Caco-2 (cell line): Measurements from ENCODE around the gene FAXC. TPM values are rescaled to one million over a fixed set of nuclear protein-coding genes. Genes with fewer than 3 reads are reported as not detected.

ENCODE experiments used
- BruUV-seq: library from RNA; stranded (reverse); fragments of 400-500 nt; replicated peaks from 2 replicates; lab custom pipeline; 2021; lab: Mats Ljungman, UMichigan
- CTCF ChIA-PET: fragments of 300-600 bp; sonication (Branson Sonifier 250); formaldehyde crosslinking; loops from one replicate; lab custom pipeline; 2022; ENCODE audit warnings: antibody characterized with exemption; lab: Charles Lee
- POLR2A ChIA-PET: fragments of 300-600 bp; sonication (Branson Sonifier 250); formaldehyde crosslinking; loops from one replicate; lab custom pipeline; 2022; ENCODE audit warnings: antibody characterized with exemption; lab: Charles Lee
- DNase-seq, 2 experiments: peaks; one replicate each; pipeline versions ENCODE4 v3.0.0 to v3.0.0-alpha.2; 2020 to 2022
- H3K27me3 ChIP-seq: replicated peaks from 2 replicates; pipeline ENCODE4 v1.6.0; 2011; ENCODE audit warnings: low read length; ENCODE audit not compliant: control insufficient read depth, insufficient read depth
- H3K36me3 ChIP-seq: 2 replicates; pipeline ENCODE4 v1.5.1; 2011; ENCODE audit warnings: low read length; ENCODE audit not compliant: control insufficient read depth, insufficient read depth
- H3K4me1 ChIP-seq: fragments of 250-450 bp; sonication (Bioruptor Pico); 2 replicates; pipeline ENCODE4 v1.5.1; 2020; ENCODE audit warnings: mild to moderate bottlenecking
- H3K4me3 ChIP-seq: 2 replicates; pipeline ENCODE4 v1.5.1; 2011; ENCODE audit warnings: low read depth, mild to moderate bottlenecking, control low read depth, low read length
- H3K9me3 ChIP-seq: fragments of 250-450 bp; sonication (Bioruptor Pico); 2 replicates; pipeline ENCODE4 v1.5.1; 2020; ENCODE audit warnings: mild to moderate bottlenecking, moderate library complexity
- H3K27ac Mint-ChIP-seq: one replicate; pipeline ENCODE4 v1.8.0; 2022; ENCODE audit warnings: mixed read lengths; ENCODE audit not compliant: unreplicated experiment
- H3K27me3 Mint-ChIP-seq: one replicate; pipeline ENCODE4 v1.8.0; 2022; ENCODE audit warnings: mixed read lengths; ENCODE audit not compliant: insufficient read depth, unreplicated experiment
- H3K36me3 Mint-ChIP-seq: one replicate; pipeline ENCODE4 v1.8.0; 2022; ENCODE audit warnings: mild to moderate bottlenecking, mixed read lengths; ENCODE audit not compliant: insufficient read depth, unreplicated experiment
- H3K4me1 Mint-ChIP-seq: one replicate; pipeline ENCODE4 v1.8.0; 2022; ENCODE audit warnings: low read depth, mixed read lengths; ENCODE audit not compliant: unreplicated experiment
- H3K4me3 Mint-ChIP-seq: one replicate; pipeline ENCODE4 v1.8.0; 2022; ENCODE audit warnings: mild to moderate bottlenecking, moderate library complexity, mixed read lengths; ENCODE audit not compliant: unreplicated experiment
- H3K9me3 Mint-ChIP-seq: one replicate; pipeline ENCODE4 v1.8.0; 2022; ENCODE audit warnings: mixed read lengths; ENCODE audit not compliant: unreplicated experiment
- intact Hi-C: fragments of 100-400 bp; cut with micrococcal nuclease; formaldehyde crosslinking; loops from one replicate; pipeline ENCODE4 v1.10.0; 2022; ENCODE audit not compliant: unreplicated experiment
- total RNA-seq: library from RNA; stranded (reverse); gene quantifications from 2 replicates; pipeline ENCODE4 v1.2.3, GENCODE V29; 2022
- TF ChIP-seq, protein P1 (sequence below), 2 experiments: fragments of 200-600 bp in 1 of 2; IDR thresholded peaks; 1 replicate in 1 of 2; 2 replicates in 1 of 2; pipeline versions ENCODE4 v1.5.1 to v1.8.0; 2011 to 2022; ENCODE audit warnings: antibody characterized with exemption in 1 of 2, control low read depth in 1 of 2, inconsistent platforms in 1 of 2, low read depth in 1 of 2, low read length in 1 of 2, mild to moderate bottlenecking in 1 of 2, moderate library complexity in 1 of 2; ENCODE audit not compliant: insufficient read depth in 1 of 2, severe bottlenecking in 1 of 2, unreplicated experiment in 1 of 2

The FAXC gene
- total RNA-seq, 1 experiment from 2014 or later, result 0.16 TPM

DNA sequence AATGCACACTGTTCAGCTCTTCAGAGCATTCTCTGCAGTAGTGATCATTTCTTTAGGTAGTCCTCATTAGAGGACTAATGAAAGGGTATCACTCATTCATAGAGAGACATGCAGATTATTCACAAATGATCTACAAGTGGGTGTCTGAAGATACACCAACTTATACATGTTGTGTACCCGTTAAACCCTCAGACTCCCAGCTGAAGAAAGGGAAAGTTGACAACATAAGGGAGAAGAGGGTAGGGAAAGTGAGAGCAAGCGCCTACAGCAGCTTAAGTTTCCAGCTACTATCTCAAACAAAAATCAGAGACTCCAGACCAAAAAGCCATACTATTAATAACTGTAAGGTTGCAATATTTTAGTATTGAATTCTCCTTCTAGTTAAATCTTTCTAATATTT lies 37.1 kb downstream of the FAXC start:
- TF ChIP-seq, protein P1, sequence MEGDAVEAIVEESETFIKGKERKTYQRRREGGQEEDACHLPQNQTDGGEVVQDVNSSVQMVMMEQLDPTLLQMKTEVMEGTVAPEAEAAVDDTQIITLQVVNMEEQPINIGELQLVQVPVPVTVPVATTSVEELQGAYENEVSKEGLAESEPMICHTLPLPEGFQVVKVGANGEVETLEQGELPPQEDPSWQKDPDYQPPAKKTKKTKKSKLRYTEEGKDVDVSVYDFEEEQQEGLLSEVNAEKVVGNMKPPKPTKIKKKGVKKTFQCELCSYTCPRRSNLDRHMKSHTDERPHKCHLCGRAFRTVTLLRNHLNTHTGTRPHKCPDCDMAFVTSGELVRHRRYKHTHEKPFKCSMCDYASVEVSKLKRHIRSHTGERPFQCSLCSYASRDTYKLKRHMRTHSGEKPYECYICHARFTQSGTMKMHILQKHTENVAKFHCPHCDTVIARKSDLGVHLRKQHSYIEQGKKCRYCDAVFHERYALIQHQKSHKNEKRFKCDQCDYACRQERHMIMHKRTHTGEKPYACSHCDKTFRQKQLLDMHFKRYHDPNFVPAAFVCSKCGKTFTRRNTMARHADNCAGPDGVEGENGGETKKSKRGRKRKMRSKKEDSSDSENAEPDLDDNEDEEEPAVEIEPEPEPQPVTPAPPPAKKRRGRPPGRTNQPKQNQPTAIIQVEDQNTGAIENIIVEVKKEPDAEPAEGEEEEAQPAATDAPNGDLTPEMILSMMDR (IDR thresholded peaks at IDR 0.05; ENCODE audit: insufficient read depth in 1 of 2, low read depth in 1 of 2, low read length in 1 of 2, severe bottlenecking in 1 of 2, unreplicated experiment in 1 of 2), result no peak
- no peak overlapping the region for H3K4me3 Mint-ChIP-seq
- H3K4me1 Mint-ChIP-seq, result no peaks in the 10 kb centered on the region
- H3K9me3 Mint-ChIP-seq, result no peaks in the 10 kb centered on the region
- no peak overlapping the region for H3K27ac Mint-ChIP-seq
- H3K36me3 Mint-ChIP-seq, result no peaks in the 10 kb centered on the region
- no peak for DNase-seq
- peaks cover 11% of the 10 kb centered on the region for H3K27me3 Mint-ChIP-seq
- Histone ChIP-seq H3K36me3 (no peaks in the 10 kb centered on the region), H3K4me1 (no peaks in the 10 kb centered on the region), H3K9me3 (no peaks in the 10 kb centered on the region), H3K4me3 (no peak overlapping the region), H3K27me3 (no peaks in the 10 kb centered on the region)
- POLR2A ChIA-PET, result no interaction called here
- intact Hi-C loops, result no loop called here
- BruUV-seq, result no TSS peak
- CTCF ChIA-PET, result no interaction called here

DNA sequence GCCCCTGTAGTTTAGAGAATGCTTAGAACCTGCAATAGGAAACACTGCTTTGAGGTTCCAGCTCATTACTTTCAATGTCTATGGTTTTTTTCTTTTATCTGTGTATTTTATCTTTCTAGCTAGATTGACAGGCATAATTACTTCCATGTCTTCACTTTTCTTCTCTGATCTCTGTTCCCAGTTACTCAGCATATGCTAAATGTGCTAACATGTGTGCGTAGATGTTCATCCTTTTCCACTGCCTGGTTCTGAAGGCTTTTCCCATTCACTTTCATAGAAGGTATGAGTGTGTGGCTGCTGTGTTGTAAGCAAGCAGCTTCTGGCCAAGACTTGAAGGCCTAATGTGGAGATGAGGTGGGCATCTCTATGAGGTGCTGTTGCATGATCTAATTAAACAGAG lies 38.9 kb downstream of the FAXC start:
- BruUV-seq, result no TSS peak
- no peaks in the 10 kb centered on the region for H3K36me3 Mint-ChIP-seq
- no peaks in the 10 kb centered on the region for H3K27me3 ChIP-seq
- ChIA-PET CTCF (no interaction called here), POLR2A (no interaction called here)
- intact Hi-C loops, result no loop called here
- no peaks in the 10 kb centered on the region for H3K9me3 ChIP-seq
- H3K36me3 ChIP-seq, result no peaks in the 10 kb centered on the region
- H3K4me1 Mint-ChIP-seq, result no peaks in the 10 kb centered on the region
- H3K4me3 ChIP-seq, result no peak overlapping the region
- DNase-seq, result no peak
- H3K27me3 Mint-ChIP-seq, result peaks cover 22% of the 10 kb centered on the region
- H3K9me3 Mint-ChIP-seq, result no peaks in the 10 kb centered on the region
- H3K27ac Mint-ChIP-seq, result no peak overlapping the region
- no peaks in the 10 kb centered on the region for H3K4me1 ChIP-seq
- TF ChIP-seq, protein P1 (IDR thresholded peaks at IDR 0.05; ENCODE audit: insufficient read depth in 1 of 2, low read depth in 1 of 2, low read length in 1 of 2, severe bottlenecking in 1 of 2, unreplicated experiment in 1 of 2), result no peak
- H3K4me3 Mint-ChIP-seq, result no peak overlapping the region

DNA sequence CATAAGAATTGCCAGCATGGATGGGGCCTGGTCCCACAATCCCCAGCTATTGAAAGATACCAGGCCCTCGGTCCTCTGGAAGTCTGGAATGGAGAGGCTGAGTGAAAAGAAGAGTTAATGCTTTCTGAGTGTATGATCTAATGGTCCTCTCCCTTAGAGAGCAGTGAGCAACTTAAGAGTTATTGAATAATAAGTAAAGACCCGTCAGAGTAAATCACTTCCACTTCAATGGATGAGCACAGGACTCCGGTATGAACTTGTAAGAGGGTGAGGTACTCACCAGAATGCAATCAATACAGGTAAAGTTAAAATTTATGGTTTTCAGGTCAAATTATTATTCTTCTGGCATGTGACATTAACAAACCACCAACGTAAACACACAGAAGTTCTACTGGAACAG lies 39.9 kb downstream of the FAXC start:
- Histone ChIP-seq H3K4me1 (no peaks in the 10 kb centered on the region), H3K4me3 (no peak overlapping the region), H3K27me3 (no peaks in the 10 kb centered on the region), H3K36me3 (no peaks in the 10 kb centered on the region), H3K9me3 (no peaks in the 10 kb centered on the region)
- Mint-ChIP-seq H3K4me3 (no peak overlapping the region), H3K27ac (no peak overlapping the region), H3K27me3 (peaks cover 24% of the 10 kb centered on the region), H3K4me1 (no peaks in the 10 kb centered on the region), H3K9me3 (no peaks in the 10 kb centered on the region), H3K36me3 (no peaks in the 10 kb centered on the region)
- POLR2A ChIA-PET, result no interaction called here
- intact Hi-C loops, result no loop called here
- DNase-seq, result no peak
- BruUV-seq, result no TSS peak
- CTCF ChIA-PET, result no interaction called here
- TF ChIP-seq, protein P1 (IDR thresholded peaks at IDR 0.05; ENCODE audit: insufficient read depth in 1 of 2, low read depth in 1 of 2, low read length in 1 of 2, severe bottlenecking in 1 of 2, unreplicated experiment in 1 of 2), result no peak
